NCI-H1417 treated with DMSO at 0.1 percent for 48 hours (cell line): ENCODE data around the gene NEAT1.
A peak's percentile ranks its signal among the peaks of the same experiment; 100 is the strongest.
"Not testable (repeated sequence)": the region's sequence is repeated elsewhere in the genome, so short reads cannot be mapped to it uniquely, and the experiment has no call there.

ENCODE experiments used
- DNase-seq: peaks from one replicate; lab custom pipeline; 2025; lab: John Stamatoyannopoulos, UW

Gene NEAT1

GRCh38 chr11:65410936-65411680 lies 11.5 kb upstream of the NEAT1 start:
- DNase-seq: no peak

GRCh38 chr11:65411681-65412070 lies 10.9 kb upstream of the NEAT1 start:
- no peak for DNase-seq

GRCh38 chr11:65412271-65413076 lies 10.1 kb upstream of the NEAT1 start:
- DNase-seq: no peak

- DNase-seq: not testable (repeated sequence)
Measured at GRCh38 chr11:65413077-65413664, 9.4 kb upstream of the NEAT1 start.

- no peak for DNase-seq
Measured at GRCh38 chr11:65414776-65415498, 7.7 kb upstream of the NEAT1 start.

- no peak for DNase-seq
Measured at GRCh38 chr11:65415499-65416340, 6.9 kb upstream of the NEAT1 start.

GRCh38 chr11:65416341-65416824 lies 6.2 kb upstream of the NEAT1 start:
- DNase-seq: no peak

- DNase-seq: no peak
Measured at GRCh38 chr11:65416841-65417701, 5.5 kb upstream of the NEAT1 start.

GRCh38 chr11:65417702-65418430 lies 4.7 kb upstream of the NEAT1 start:
- no peak for DNase-seq

- DNase-seq: no peak
Measured at GRCh38 chr11:65418431-65418680, 4.2 kb upstream of the NEAT1 start.

GRCh38 chr11:65418681-65419459 lies 3.7 kb upstream of the NEAT1 start:
- DNase-seq: peak; percentile 78

- DNase-seq: no peak
Measured at GRCh38 chr11:65419460-65419771, 3.2 kb upstream of the NEAT1 start.

- peak; percentile 40 for DNase-seq
Measured at GRCh38 chr11:65419772-65420481, 2.7 kb upstream of the NEAT1 start.

GRCh38 chr11:65420506-65420905 lies 2.1 kb upstream of the NEAT1 start:
- DNase-seq: no peak

GRCh38 chr11:65420979-65421793 lies 1.4 kb upstream of the NEAT1 start:
- DNase-seq: peak; percentile 72

GRCh38 chr11:65421794-65422632 lies 585 bp upstream of the NEAT1 start:
- peak; percentile 84 for DNase-seq
